K562 (cell line): ENCODE measurements around the gene CETN1. TPM values are rescaled to one million over a fixed set of nuclear protein-coding genes. Genes with fewer than 3 reads are reported as not detected.

ENCODE experiments used
- CSDE1 ChIP-seq, 2 experiments: fragments of 450-650 bp; IDR thresholded peaks; 2 replicates each; pipeline ENCODE4 v1.6.1; 2016; ENCODE audit warnings: mild to moderate bottlenecking in 1 of 2
- EP400 ChIP-seq: fragments of 450-650 bp; IDR thresholded peaks from 2 replicates; pipeline ENCODE4 v1.6.1; 2017; ENCODE audit warnings: antibody characterized with exemption, mild to moderate bottlenecking, moderate library complexity
- HDAC1 ChIP-seq, 2 experiments: fragments of 450-650 bp; IDR thresholded peaks; 2 replicates each; pipeline ENCODE4 v1.6.1; 2016 to 2017; ENCODE audit warnings: inconsistent platforms in 1 of 2, mild to moderate bottlenecking in 1 of 2, moderate library complexity in 1 of 2
- JUN ChIP-seq, 2 experiments: sonication (generic) in 1 of 2; formaldehyde crosslinking in 1 of 2; IDR thresholded peaks; 2 replicates each; pipeline versions ENCODE4 v1.6.1 to v1.8.0; 2012 to 2022; ENCODE audit warnings: borderline replicate concordance in 2 of 2, mild to moderate bottlenecking in 2 of 2, improper control_type of control experiment in 1 of 2, low read depth in 1 of 2, low read length in 1 of 2, missing genetic modification reagents in 1 of 2
- MAZ ChIP-seq, 2 experiments: fragments of 450-650 bp in 1 of 2; sonication (generic) in 1 of 2; formaldehyde crosslinking; IDR thresholded peaks in 1 of 2; conservative IDR thresholded peaks in 1 of 2; 2 replicates each; pipeline versions ENCODE4 v1.4.0 to v1.5.0; 2020; ENCODE audit warnings: mild to moderate bottlenecking in 1 of 2, missing genetic modification reagents in 1 of 2
- NRF1 ChIP-seq, 2 experiments: fragments of 450-650 bp; IDR thresholded peaks in 1 of 2; conservative IDR thresholded peaks in 1 of 2; 2 replicates each; pipeline ENCODE4 v1.6.1; 2014; ENCODE audit warnings: mild to moderate bottlenecking in 2 of 2
- SMARCA4 ChIP-seq: fragments of 450-650 bp; IDR thresholded peaks from 2 replicates; pipeline ENCODE4 v1.6.1; 2016
- THAP12 ChIP-seq: fragments of 250-450 bp; sonication (Bioruptor Pico); IDR thresholded peaks from 2 replicates; pipeline ENCODE4 v1.9.0; 2021; ENCODE audit warnings: mild to moderate bottlenecking, inconsistent platforms
- TRIM24 ChIP-seq, 2 experiments: fragments of 450-650 bp; IDR thresholded peaks; 2 replicates each; pipeline ENCODE4 v1.6.1; 2016
- ZNF280A ChIP-seq: fragments of 450-650 bp; IDR thresholded peaks from 2 replicates; pipeline ENCODE4 v1.6.1; 2018; ENCODE audit warnings: mild to moderate bottlenecking, low read depth; ENCODE audit not compliant: partially characterized antibody
- ZNF655 ChIP-seq: fragments of 250-450 bp; sonication (Bioruptor Pico); IDR thresholded peaks from 2 replicates; pipeline ENCODE4 v1.5.0; 2021
- polyA plus RNA-seq, 8 experiments: library from polyadenylated mRNA; depleted of rRNA in 4 of 8; stranded (reverse) in 5 of 8; unstranded in 3 of 8; fragments of >200 nt; fragmentation: Nextera tagmentation in 2 of 8; fragmentation: Illumina TruSeq in 1 of 8; extraction: Ambion mirVana in 2 of 8; extraction: Trizol in 1 of 8; gene quantifications; 2 replicates each; pipeline versions ENCODE4 v1.2.1 to v1.2.3, GENCODE V29; 2011 to 2014; ENCODE audit warnings: inconsistent platforms in 1 of 8, missing spikeins in 1 of 8
- total RNA-seq, 7 experiments: library from RNA; depleted of rRNA in 6 of 7; stranded (reverse); fragments of >200 nt in 6 of 7; fragmentation: Illumina TruSeq in 2 of 7; extraction: Trizol in 2 of 7; gene quantifications; 2 replicates each; pipeline versions ENCODE4 v1.2.1 to v1.2.3, GENCODE V29; 2011 to 2021; ENCODE audit warnings: low replicate concordance in 1 of 7
- TF ChIP-seq, protein P1 (sequence below): fragments of 200-800 bp; sonication (Bioruptor generic); IDR thresholded peaks from 2 replicates; pipeline ENCODE4 v1.6.1; 2016; ENCODE audit warnings: missing genetic modification characterization, missing compliant biosample characterization
- TF ChIP-seq, protein P2 (sequence below), 2 experiments: fragments of 200-800 bp in 1 of 2; sonication (Bioruptor generic) in 1 of 2; sonication (generic) in 1 of 2; formaldehyde crosslinking in 1 of 2; IDR thresholded peaks in 1 of 2; conservative IDR thresholded peaks in 1 of 2; 2 replicates each; pipeline versions ENCODE4 v1.5.0 to v1.6.1; 2016 to 2020; ENCODE audit warnings: missing compliant biosample characterization in 1 of 2, missing genetic modification characterization in 1 of 2, missing genetic modification reagents in 1 of 2

The CETN1 gene
- total and polyA plus RNA-seq, 9 of the 15 experiments (the other 6 are each of a cell fraction or from before 2014, with no cell fraction given): 0.07 to 0.34 (median 0.19) TPM; not detected in 3

- TF ChIP-seq THAP12 (CRISPR knock-in tag) (no peak), CSDE1 (IDR thresholded peaks at IDR 0.05) (no peak), ZNF280A (no peak), TRIM24 (IDR thresholded peaks at IDR 0.05) (no peak), HDAC1 (IDR thresholded peaks at IDR 0.05) (no peak), ZNF655 (CRISPR knock-in tag) (no peak), MAZ (CRISPR knock-in tag; conservative IDR thresholded peaks at IDR 0.05 in 1 of 2, IDR thresholded peaks at IDR 0.05 in 1 of 2) (no peak), EP400 (no peak), SMARCA4 (no peak), NRF1 (conservative IDR thresholded peaks at IDR 0.05 in 1 of 2, IDR thresholded peaks at IDR 0.05 in 1 of 2) (no peak), JUN (IDR thresholded peaks at IDR 0.05; ENCODE audit: borderline replicate concordance, low read depth, low read length) (no peak), JUN (CRISPR knock-in tag; IDR thresholded peaks at IDR 0.05; ENCODE audit: borderline replicate concordance) (no peak)
- TF ChIP-seq, protein P1, sequence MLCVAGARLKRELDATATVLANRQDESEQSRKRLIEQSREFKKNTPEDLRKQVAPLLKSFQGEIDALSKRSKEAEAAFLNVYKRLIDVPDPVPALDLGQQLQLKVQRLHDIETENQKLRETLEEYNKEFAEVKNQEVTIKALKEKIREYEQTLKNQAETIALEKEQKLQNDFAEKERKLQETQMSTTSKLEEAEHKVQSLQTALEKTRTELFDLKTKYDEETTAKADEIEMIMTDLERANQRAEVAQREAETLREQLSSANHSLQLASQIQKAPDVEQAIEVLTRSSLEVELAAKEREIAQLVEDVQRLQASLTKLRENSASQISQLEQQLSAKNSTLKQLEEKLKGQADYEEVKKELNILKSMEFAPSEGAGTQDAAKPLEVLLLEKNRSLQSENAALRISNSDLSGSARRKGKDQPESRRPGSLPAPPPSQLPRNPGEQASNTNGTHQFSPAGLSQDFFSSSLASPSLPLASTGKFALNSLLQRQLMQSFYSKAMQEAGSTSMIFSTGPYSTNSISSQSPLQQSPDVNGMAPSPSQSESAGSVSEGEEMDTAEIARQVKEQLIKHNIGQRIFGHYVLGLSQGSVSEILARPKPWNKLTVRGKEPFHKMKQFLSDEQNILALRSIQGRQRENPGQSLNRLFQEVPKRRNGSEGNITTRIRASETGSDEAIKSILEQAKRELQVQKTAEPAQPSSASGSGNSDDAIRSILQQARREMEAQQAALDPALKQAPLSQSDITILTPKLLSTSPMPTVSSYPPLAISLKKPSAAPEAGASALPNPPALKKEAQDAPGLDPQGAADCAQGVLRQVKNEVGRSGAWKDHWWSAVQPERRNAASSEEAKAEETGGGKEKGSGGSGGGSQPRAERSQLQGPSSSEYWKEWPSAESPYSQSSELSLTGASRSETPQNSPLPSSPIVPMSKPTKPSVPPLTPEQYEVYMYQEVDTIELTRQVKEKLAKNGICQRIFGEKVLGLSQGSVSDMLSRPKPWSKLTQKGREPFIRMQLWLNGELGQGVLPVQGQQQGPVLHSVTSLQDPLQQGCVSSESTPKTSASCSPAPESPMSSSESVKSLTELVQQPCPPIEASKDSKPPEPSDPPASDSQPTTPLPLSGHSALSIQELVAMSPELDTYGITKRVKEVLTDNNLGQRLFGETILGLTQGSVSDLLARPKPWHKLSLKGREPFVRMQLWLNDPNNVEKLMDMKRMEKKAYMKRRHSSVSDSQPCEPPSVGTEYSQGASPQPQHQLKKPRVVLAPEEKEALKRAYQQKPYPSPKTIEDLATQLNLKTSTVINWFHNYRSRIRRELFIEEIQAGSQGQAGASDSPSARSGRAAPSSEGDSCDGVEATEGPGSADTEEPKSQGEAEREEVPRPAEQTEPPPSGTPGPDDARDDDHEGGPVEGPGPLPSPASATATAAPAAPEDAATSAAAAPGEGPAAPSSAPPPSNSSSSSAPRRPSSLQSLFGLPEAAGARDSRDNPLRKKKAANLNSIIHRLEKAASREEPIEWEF (CRISPR knock-in tag): no peak
- TF ChIP-seq, protein P2, sequence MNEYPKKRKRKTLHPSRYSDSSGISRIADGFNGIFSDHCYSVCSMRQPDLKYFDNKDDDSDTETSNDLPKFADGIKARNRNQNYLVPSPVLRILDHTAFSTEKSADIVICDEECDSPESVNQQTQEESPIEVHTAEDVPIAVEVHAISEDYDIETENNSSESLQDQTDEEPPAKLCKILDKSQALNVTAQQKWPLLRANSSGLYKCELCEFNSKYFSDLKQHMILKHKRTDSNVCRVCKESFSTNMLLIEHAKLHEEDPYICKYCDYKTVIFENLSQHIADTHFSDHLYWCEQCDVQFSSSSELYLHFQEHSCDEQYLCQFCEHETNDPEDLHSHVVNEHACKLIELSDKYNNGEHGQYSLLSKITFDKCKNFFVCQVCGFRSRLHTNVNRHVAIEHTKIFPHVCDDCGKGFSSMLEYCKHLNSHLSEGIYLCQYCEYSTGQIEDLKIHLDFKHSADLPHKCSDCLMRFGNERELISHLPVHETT (CRISPR knock-in tag; conservative IDR thresholded peaks at IDR 0.05 in 1 of 2, IDR thresholded peaks at IDR 0.05 in 1 of 2): no peak
These were observed 5.9 kb upstream of the CETN1 start (continued) for GRCh38 chr18:574149-574860.
